ENCODE results near the gene SYNDIG1.

DNA sequence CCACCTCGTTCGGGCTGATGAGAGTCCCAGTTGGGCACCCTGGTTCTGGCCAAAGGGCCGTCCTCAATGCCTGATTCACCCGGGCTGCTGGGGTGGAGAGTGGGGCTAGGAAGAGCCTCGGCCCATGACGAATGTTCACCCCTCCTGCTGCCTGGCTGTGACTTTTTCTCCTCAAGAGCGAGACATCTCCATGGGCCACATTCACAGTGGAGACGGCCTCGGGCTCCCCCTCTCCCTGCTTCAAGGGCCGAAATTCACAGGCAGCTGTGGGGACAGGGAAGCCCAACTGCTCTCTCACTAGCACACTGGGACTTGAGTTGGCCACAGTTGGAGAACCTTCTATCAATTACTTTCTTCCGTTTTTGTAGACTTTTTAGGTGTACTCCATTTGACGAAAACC, 138.0 kb downstream of the SYNDIG1 start:
- TF ChIP-seq POLR2A (IDR thresholded peaks at IDR 0.05; ENCODE audit: low read length) (no peak), GATA1 (IDR thresholded peaks at IDR 0.05; ENCODE audit: low read depth, low read length) (no peak)
